Kidney (tissue), 14 donors: Measurements from ENCODE around the gene EBI3. TPM values are rescaled to one million over a fixed set of nuclear protein-coding genes. Genes with fewer than 3 reads are reported as not detected.

Experiments
- DNase-seq, 5 donors: peaks; one replicate each; pipeline ENCODE4 v3.0.0-alpha.2; 2013 to 2020
- FAIRE-seq: peaks from 2 replicates; lab custom pipeline; 2012; peaks lifted over from hg19 to GRCh38; lab: Jason Lieb, UNC
- H3K27ac ChIP-seq, 2 donors: one replicate each; pipeline ENCODE4 v1.7.0; 2013; ENCODE audit warnings: low read depth in 2 of 2, low read length in 2 of 2, inconsistent platforms in 1 of 2
- H3K27me3 ChIP-seq: one replicate; pipeline ENCODE4 v1.7.1; 2013; ENCODE audit warnings: low read length, inconsistent platforms; ENCODE audit not compliant: control insufficient read depth, insufficient read depth
- H3K36me3 ChIP-seq, 3 donors: one replicate each; pipeline versions ENCODE4 v1.7.0 to v1.7.1; 2013; ENCODE audit warnings: low read length in 3 of 3, control low read depth in 1 of 3, inconsistent platforms in 1 of 3; ENCODE audit not compliant: insufficient read depth in 3 of 3, control insufficient read depth in 2 of 3
- H3K4me1 ChIP-seq, 3 donors: one replicate each; pipeline versions ENCODE4 v1.7.0 to v1.7.1; 2013; ENCODE audit warnings: low read length in 3 of 3, inconsistent platforms in 1 of 3, low read depth in 1 of 3; ENCODE audit not compliant: control insufficient read depth in 2 of 3, insufficient read depth in 2 of 3
- H3K4me3 ChIP-seq, 3 donors: one replicate each; pipeline versions ENCODE4 v1.7.0 to v1.8.1; 2013; ENCODE audit warnings: low read length in 3 of 3, control low read depth in 1 of 3, inconsistent platforms in 1 of 3
- H3K9ac ChIP-seq, 3 donors: one replicate each; pipeline versions ENCODE4 v1.7.0 to v1.7.1; 2013; ENCODE audit warnings: low read length in 3 of 3, control low read depth in 1 of 3, inconsistent platforms in 1 of 3
- H3K9me3 ChIP-seq, 3 donors: one replicate each; pipeline versions ENCODE4 v1.7.0 to v1.7.1; 2013; ENCODE audit warnings: low read length in 3 of 3, control low read depth in 1 of 3, inconsistent platforms in 1 of 3; ENCODE audit not compliant: control insufficient read depth in 2 of 3, insufficient read depth in 1 of 3
- intact Hi-C: fragments of 100-400 bp; cut with DNase I; formaldehyde crosslinking; loops from one replicate; pipeline ENCODE4 v1.11.1; 2022
- polyA plus RNA-seq: library from polyadenylated mRNA; stranded (reverse); fragments of 350-450 nt; fragmentation: Illumina TruSeq; extraction: RNeasy Lipid Tissue Mini Kit (QIAGEN cat#74804); gene quantifications from one replicate; pipeline ENCODE4 v1.2.3, GENCODE V29; 2014; ENCODE audit warnings: low read depth, low replicate concordance; ENCODE audit not compliant: insufficient read depth
- total RNA-seq: library from RNA; stranded (reverse); fragmentation: NEBNext Ultra II Directional; extraction: Animal tissue kit (Norgen Biotek cat#: 25700); gene quantifications from one replicate; pipeline ENCODE4 v1.2.1, GENCODE V29; 2021
- TF ChIP-seq, protein P1 (sequence below): IDR thresholded peaks from 3 replicates; pipeline ENCODE4 v1.5.1; 2012; ENCODE audit warnings: mild to moderate bottlenecking, moderate library complexity, borderline replicate concordance; ENCODE audit not compliant: insufficient read depth; ENCODE audit errors: extremely low read depth
- donor health status: control.
- donor health status: control.
- donor health status: control.
- donor health status: control.
- donor health status: control.
- donor health status: DM: yes; HTN: yes; CAD: no.
- donor health status: Normal renal cell carcinoma (clear cell type).

Gene EBI3
- total and polyA plus RNA-seq, 2 donors from 2014 or later = 1.5 to 8.3 TPM

GRCh38 chr19:4256563-4256962 lies 27.2 kb downstream of the EBI3 start:
- Histone ChIP-seq H3K4me3 (no peak overlapping the region), H3K4me1 (no peaks in the 10 kb centered on the region), H3K9me3 (peaks cover 0 to 4% (median 0%) of the 10 kb centered on the region in 3 donors), H3K36me3 (peaks cover 9 to 41% (median 32%) of the 10 kb centered on the region in 3 donors), H3K27me3 (no peaks in the 10 kb centered on the region), H3K9ac (no peak overlapping the region), H3K27ac (no peak overlapping the region)
- intact Hi-C loops = no loop called here
- no peak for DNase-seq
- no peak for FAIRE-seq
- TF ChIP-seq, protein P1, sequence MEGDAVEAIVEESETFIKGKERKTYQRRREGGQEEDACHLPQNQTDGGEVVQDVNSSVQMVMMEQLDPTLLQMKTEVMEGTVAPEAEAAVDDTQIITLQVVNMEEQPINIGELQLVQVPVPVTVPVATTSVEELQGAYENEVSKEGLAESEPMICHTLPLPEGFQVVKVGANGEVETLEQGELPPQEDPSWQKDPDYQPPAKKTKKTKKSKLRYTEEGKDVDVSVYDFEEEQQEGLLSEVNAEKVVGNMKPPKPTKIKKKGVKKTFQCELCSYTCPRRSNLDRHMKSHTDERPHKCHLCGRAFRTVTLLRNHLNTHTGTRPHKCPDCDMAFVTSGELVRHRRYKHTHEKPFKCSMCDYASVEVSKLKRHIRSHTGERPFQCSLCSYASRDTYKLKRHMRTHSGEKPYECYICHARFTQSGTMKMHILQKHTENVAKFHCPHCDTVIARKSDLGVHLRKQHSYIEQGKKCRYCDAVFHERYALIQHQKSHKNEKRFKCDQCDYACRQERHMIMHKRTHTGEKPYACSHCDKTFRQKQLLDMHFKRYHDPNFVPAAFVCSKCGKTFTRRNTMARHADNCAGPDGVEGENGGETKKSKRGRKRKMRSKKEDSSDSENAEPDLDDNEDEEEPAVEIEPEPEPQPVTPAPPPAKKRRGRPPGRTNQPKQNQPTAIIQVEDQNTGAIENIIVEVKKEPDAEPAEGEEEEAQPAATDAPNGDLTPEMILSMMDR = no peak

GRCh38 chr19:4257025-4257424 lies 27.7 kb downstream of the EBI3 start:
- H3K9me3 ChIP-seq = peaks cover 0 to 4% (median 0%) of the 10 kb centered on the region in 3 donors
- H3K4me1 ChIP-seq = no peaks in the 10 kb centered on the region
- TF ChIP-seq, protein P1 = no peak
- H3K27me3 ChIP-seq = no peaks in the 10 kb centered on the region
- H3K36me3 ChIP-seq = peaks cover 9 to 36% (median 32%) of the 10 kb centered on the region in 3 donors
- FAIRE-seq = no peak
- no peak overlapping the region for H3K9ac ChIP-seq
- intact Hi-C loops = no loop called here
- no peak for DNase-seq
- no peak overlapping the region for H3K4me3 ChIP-seq
- H3K27ac ChIP-seq = no peak overlapping the region

- H3K9me3 ChIP-seq = peaks cover 0 to 4% (median 0%) of the 10 kb centered on the region in 3 donors
- H3K9ac ChIP-seq = no peak overlapping the region
- no peak for FAIRE-seq
- intact Hi-C loops = no loop called here
- no peak overlapping the region for H3K27ac ChIP-seq
- no peaks in the 10 kb centered on the region for H3K27me3 ChIP-seq
- H3K4me3 ChIP-seq = no peak overlapping the region
- no peak for DNase-seq
- H3K36me3 ChIP-seq = peaks cover 9 to 34% (median 30%) of the 10 kb centered on the region in 3 donors
- TF ChIP-seq, protein P1 = no peak
- no peaks in the 10 kb centered on the region for H3K4me1 ChIP-seq
Measured at GRCh38 chr19:4258181-4258580, 28.9 kb downstream of the EBI3 start.

GRCh38 chr19:4260613-4261191 lies 31.4 kb downstream of the EBI3 start:
- TF ChIP-seq, protein P1 = no peak
- no peak overlapping the region for H3K9ac ChIP-seq
- H3K9me3 ChIP-seq = peaks cover 0 to 4% (median 0%) of the 10 kb centered on the region in 3 donors
- H3K27ac ChIP-seq = no peak overlapping the region
- FAIRE-seq (no peak), DNase-seq (no peak)
- intact Hi-C loops = no loop called here
- H3K36me3 ChIP-seq = peaks cover 3 to 23% (median 23%) of the 10 kb centered on the region in 3 donors
- no peak overlapping the region for H3K4me3 ChIP-seq
- H3K27me3 ChIP-seq = no peaks in the 10 kb centered on the region
- no peaks in the 10 kb centered on the region for H3K4me1 ChIP-seq
